Gastroesophageal sphincter (tissue), 4 donors: ENCODE data around the gene TTC9B. TPM values are rescaled to one million over a fixed set of nuclear protein-coding genes. Genes with fewer than 3 reads are reported as not detected.

Experiments
- ATAC-seq: fragments of 150-250 bp; one replicate; pipeline ENCODE4 v1.9.1; 2016; ENCODE audit warnings: mild to moderate bottlenecking, moderate library complexity
- H3K27ac ChIP-seq, 4 donors: fragments of 200-600 bp; sonication (generic) in 3 of 4; 1 replicate in 3 of 4; 2 replicates in 1 of 4; pipeline ENCODE4 v1.5.1; 2016 to 2019
- H3K27me3 ChIP-seq: fragments of 200-600 bp; sonication (generic); one replicate; pipeline ENCODE4 v1.5.1; 2019
- H3K36me3 ChIP-seq, 2 donors: fragments of 200-600 bp; sonication (generic); one replicate each; pipeline ENCODE4 v1.5.1; 2019; ENCODE audit warnings: control low read depth in 1 of 2
- H3K4me1 ChIP-seq, 3 donors: fragments of 200-600 bp; sonication (generic); 1 replicate in 2 of 3; 2 replicates in 1 of 3; pipeline ENCODE4 v1.5.1; 2016 to 2019; ENCODE audit warnings: control low read depth in 2 of 3
- H3K4me3 ChIP-seq, 2 donors: fragments of 200-600 bp; sonication (generic); one replicate each; pipeline ENCODE4 v1.5.1; 2019; ENCODE audit warnings: mild to moderate bottlenecking in 1 of 2, moderate library complexity in 1 of 2
- H3K9me3 ChIP-seq, 3 donors: fragments of 200-600 bp; sonication (generic); one replicate each; pipeline ENCODE4 v1.5.1; 2017 to 2019; ENCODE audit warnings: control low read depth in 2 of 3
- EP300 ChIP-seq: sonication (generic); formaldehyde crosslinking; IDR thresholded peaks from one replicate; pipeline ENCODE4 v1.6.1; 2017; ENCODE audit warnings: antibody characterized with exemption, mild to moderate bottlenecking
- POLR2A ChIP-seq, 2 donors: fragments of 450-650 bp; IDR thresholded peaks; one replicate each; pipeline ENCODE4 v1.6.1; 2017; ENCODE audit warnings: antibody characterized with exemption in 2 of 2, mild to moderate bottlenecking in 2 of 2, moderate library complexity in 1 of 2
- POLR2AphosphoS5 ChIP-seq: sonication (generic); formaldehyde crosslinking; IDR thresholded peaks from one replicate; pipeline ENCODE4 v1.6.1; 2017; ENCODE audit warnings: antibody characterized with exemption
- WGBS, 2 donors: methylation state at CpG; one replicate each; pipeline ENCODE4 v1.1.5; 2018; ENCODE audit warnings: low coverage in 1 of 2; 5-methylcytosine and 5-hydroxymethylcytosine counted together
- total RNA-seq, 4 donors: library from RNA; depleted of rRNA; stranded (reverse); fragments of >200 nt; gene quantifications; one replicate each; pipeline ENCODE4 v1.1.0, GENCODE V29; 2016
- TF ChIP-seq, protein P1 (sequence below), 4 experiments: fragments of 200-600 bp in 2 of 4; fragments of 450-650 bp in 2 of 4; sonication (generic) in 1 of 4; IDR thresholded peaks; one replicate each; pipeline ENCODE4 v1.5.1; 2017 to 2019; ENCODE audit warnings: antibody characterized with exemption in 4 of 4, mild to moderate bottlenecking in 2 of 4, moderate library complexity in 2 of 4

TTC9B gene
- total RNA-seq, 4 donors from 2014 or later: not detected

DNA sequence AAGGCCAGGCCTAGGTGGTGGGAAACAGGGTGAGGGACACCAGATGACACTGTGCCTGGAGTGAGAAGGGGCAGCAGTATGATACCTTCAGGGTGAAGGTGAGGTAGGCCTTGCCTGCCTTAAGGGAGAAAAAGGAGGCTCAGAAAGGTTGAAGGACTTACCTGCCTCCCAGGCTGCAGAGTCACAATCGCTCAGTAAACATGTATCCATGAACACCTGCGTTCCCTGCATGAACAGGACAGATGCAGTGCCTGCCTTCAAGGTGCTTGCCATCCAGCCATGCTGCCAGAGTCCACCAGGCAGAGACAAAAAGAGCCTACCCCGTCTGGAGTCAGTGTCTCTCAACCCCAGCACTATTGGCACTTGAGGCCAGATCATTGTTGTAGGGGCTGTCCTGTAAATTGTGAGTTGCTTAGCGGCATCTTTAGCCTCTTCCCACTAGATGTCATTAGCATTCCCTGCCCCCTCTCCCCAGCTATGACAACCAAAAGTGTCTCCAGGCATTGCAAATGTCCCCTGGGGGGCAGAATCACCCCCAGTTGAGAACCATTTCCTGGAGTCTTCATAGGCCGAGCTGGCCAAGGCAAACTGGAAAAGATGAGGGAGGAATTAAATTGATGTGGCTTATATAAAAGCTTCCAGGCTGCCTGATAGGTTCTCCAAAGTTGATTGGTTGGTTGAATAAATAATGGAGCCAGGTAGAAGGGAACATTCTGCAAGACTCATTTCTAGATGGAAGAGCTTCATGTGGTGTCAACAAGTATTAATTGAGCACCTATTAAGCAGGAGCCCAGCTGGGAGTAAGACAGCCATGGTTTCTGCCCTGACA, 25.2 kb downstream of the TTC9B start:
- H3K27ac ChIP-seq: no peak overlapping the region
- H3K27me3 ChIP-seq: no peaks in the 10 kb centered on the region
- TF ChIP-seq POLR2AphosphoS5 (no peak), EP300 (no peak), POLR2A (IDR thresholded peaks at IDR 0.05) (no peak)
- TF ChIP-seq, protein P1, sequence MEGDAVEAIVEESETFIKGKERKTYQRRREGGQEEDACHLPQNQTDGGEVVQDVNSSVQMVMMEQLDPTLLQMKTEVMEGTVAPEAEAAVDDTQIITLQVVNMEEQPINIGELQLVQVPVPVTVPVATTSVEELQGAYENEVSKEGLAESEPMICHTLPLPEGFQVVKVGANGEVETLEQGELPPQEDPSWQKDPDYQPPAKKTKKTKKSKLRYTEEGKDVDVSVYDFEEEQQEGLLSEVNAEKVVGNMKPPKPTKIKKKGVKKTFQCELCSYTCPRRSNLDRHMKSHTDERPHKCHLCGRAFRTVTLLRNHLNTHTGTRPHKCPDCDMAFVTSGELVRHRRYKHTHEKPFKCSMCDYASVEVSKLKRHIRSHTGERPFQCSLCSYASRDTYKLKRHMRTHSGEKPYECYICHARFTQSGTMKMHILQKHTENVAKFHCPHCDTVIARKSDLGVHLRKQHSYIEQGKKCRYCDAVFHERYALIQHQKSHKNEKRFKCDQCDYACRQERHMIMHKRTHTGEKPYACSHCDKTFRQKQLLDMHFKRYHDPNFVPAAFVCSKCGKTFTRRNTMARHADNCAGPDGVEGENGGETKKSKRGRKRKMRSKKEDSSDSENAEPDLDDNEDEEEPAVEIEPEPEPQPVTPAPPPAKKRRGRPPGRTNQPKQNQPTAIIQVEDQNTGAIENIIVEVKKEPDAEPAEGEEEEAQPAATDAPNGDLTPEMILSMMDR (IDR thresholded peaks at IDR 0.05): no peak
- WGBS, 2 donors: 60 to 78% methylated on average over 1 to 2 of the region's 5 CpGs
- peaks cover 0 to under 1% of the 10 kb centered on the region in 2 donors for H3K36me3 ChIP-seq
- peak overlapping the region in 1 of 2 donors; percentile 97 for H3K4me3 ChIP-seq
- H3K9me3 ChIP-seq: no peaks in the 10 kb centered on the region
- ATAC-seq: no peak
- H3K4me1 ChIP-seq: peaks cover 0 to 41% (median 17%) of the 10 kb centered on the region in 3 donors

DNA sequence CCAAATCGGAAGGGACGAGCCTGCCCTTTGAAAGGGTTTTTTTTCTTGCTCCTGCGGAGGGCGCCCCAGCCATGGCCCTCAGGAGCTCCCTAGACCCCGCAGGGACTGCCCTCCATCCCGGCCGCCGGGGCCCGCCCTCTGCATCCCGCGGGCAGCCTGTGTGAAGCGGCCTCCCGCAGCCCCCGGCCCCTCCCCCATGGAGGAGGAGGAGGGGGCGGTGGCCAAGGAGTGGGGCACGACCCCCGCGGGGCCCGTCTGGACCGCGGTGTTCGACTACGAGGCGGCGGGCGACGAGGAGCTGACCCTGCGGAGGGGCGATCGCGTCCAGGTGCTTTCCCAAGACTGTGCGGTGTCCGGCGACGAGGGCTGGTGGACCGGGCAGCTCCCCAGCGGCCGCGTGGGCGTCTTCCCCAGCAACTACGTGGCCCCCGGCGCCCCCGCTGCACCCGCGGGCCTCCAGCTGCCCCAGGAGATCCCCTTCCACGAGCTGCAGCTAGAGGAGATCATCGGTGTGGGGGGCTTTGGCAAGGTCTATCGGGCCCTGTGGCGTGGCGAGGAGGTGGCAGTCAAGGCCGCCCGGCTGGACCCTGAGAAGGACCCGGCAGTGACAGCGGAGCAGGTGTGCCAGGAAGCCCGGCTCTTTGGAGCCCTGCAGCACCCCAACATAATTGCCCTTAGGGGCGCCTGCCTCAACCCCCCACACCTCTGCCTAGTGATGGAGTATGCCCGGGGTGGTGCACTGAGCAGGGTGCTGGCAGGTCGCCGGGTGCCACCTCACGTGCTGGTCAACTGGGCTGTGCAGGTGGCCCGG, 26.1 kb downstream of the TTC9B start:
- Histone ChIP-seq H3K27me3 (no peaks in the 10 kb centered on the region), H3K27ac (peak overlapping the region; percentile 29 to 100 (median 96)), H3K4me3 (peak overlapping the region; percentile 74 to 97), H3K36me3 (no peaks in the 10 kb centered on the region), H3K4me1 (peaks cover 0 to 41% (median 17%) of the 10 kb centered on the region in 3 donors), H3K9me3 (no peaks in the 10 kb centered on the region)
- WGBS, 2 donors: no CpG with 5 or more reads among the region's 62 CpGs
- TF ChIP-seq EP300 (no peak), POLR2A (IDR thresholded peaks at IDR 0.05) (no peak), POLR2AphosphoS5 (no peak)
- TF ChIP-seq, protein P1 (IDR thresholded peaks at IDR 0.05): no peak
- ATAC-seq: peak; percentile 8

DNA sequence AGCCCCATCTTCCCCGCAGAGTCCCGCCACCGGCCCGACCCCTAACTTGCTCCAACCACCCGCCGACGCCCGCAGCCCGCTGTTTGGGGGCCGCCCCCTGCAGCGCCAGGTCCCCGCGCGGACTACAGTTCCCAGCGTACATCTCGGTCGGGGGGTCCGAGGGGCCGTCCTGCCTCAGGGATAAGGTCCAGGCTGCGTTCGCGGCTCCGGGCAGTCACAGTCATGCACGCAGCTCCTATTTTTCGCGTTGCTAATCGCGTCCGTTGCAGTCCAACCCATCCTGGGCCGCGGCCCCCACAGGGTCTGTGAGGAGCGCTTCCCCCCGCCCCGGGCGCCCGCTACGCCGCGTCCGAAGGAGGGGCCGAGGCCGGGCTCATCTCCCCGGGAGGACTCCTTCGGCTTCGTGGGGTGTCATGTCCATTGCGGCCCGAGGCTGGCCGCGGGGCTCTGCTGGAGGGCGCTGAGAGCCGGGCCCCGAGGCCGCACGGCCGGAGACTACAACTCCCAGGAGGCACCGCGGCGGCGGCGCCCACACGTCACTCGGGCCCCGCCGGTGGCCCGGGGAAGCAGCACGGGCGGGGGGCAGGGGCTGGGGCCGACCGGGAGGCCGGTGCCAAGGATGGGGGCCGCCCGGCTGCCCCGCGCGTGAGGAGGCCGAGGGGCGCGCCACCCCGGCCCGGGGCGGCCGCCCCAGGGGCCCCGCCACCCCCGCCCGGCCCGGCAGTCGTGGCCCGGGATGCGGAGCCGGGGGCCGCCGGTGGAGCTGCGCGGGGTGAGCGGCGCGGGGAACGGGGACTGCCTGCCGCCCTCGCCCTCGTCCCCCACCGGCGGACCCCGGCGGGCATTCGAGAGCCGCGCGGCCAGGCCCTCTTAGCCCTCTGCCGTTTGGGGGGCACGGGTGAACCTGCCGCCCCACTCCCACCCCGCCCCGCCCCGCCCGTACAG, 27.0 kb downstream of the TTC9B start, which contains the start of gene MAP3K10:
TSS of gene MAP3K10 (plus strand) at position 536 of the 945 bp plus-strand sequence. CDS start 606 bp downstream, outside the sequence.
- peak; percentile 92 for ATAC-seq

DNA sequence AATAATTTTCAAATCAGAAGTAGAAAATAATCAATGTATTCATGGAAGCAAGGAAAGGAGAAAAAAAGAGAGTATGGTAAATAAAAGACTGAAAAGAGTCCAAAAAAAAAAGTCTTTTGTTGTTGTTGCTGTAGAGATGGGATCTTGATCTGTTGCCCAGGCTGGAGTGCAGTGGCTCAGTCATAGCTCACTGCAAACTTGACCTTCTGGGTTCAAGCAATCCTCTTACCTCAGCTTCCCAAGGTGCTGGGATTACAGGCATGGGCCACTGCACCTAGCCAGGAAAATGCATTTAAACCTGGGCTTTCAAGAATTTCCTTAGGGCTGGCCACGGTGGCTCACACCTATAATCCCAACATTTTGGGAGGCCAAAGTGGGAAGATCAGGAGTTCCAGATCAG, 33.9 kb downstream of the TTC9B start:
- no peaks in the 10 kb centered on the region for H3K27me3 ChIP-seq
- TF ChIP-seq EP300: no peak
- TF ChIP-seq POLR2A (IDR thresholded peaks at IDR 0.05): no peak
- no peak for TF ChIP-seq POLR2AphosphoS5
- TF ChIP-seq, protein P1 (IDR thresholded peaks at IDR 0.05): no peak
- H3K27ac ChIP-seq: no peak overlapping the region
- no peaks in the 10 kb centered on the region for H3K9me3 ChIP-seq
- no peak overlapping the region for H3K4me3 ChIP-seq
- H3K36me3 ChIP-seq: no peaks in the 10 kb centered on the region
- H3K4me1 ChIP-seq: no peaks in the 10 kb centered on the region
- no peak for ATAC-seq
- WGBS, 2 donors: no CpG with 5 or more reads among the region's 1 CpG

More for the DNA sequence above, 27.0 kb downstream of the TTC9B start, which contains the start of gene MAP3K10:
- H3K36me3 ChIP-seq: no peaks in the 10 kb centered on the region
- H3K9me3 ChIP-seq: no peaks in the 10 kb centered on the region
- H3K27me3 ChIP-seq: no peaks in the 10 kb centered on the region
- no peak for TF ChIP-seq POLR2A (IDR thresholded peaks at IDR 0.05)
- TF ChIP-seq, protein P1 (IDR thresholded peaks at IDR 0.05): no peak
- no peak for TF ChIP-seq EP300
- no peak for TF ChIP-seq POLR2AphosphoS5
- H3K4me3 ChIP-seq: peak within 1 kb of the TSS; percentile 74 to 97
- H3K4me1 ChIP-seq: peaks cover 0 to 41% (median 17%) of the 10 kb centered on the region in 3 donors
- WGBS, 2 donors: 0% methylated on average over 2 of the region's 116 CpGs; no CpG with 5 or more reads in 1 of the 2 donors
- H3K27ac ChIP-seq: peak within 1 kb of the TSS; percentile 93 to 100 (median 96)
